Neural cell (in vitro differentiated cells): Measurements from ENCODE around the gene SLC24A3. TPM values are rescaled to one million over a fixed set of nuclear protein-coding genes. Genes with fewer than 3 reads are reported as not detected.

Experiments
- H2AFZ ChIP-seq: fragments of 200-600, 300-800 bp; sonication (generic), shearing (Covaris generic); 2 replicates; pipeline ENCODE4 v1.6.0; 2014; ENCODE audit warnings: low read depth, mild to moderate bottlenecking, antibody characterized with exemption, low read length, moderate library complexity
- H3F3A ChIP-seq: fragments of 200-600 bp; shearing (Covaris generic); 2 replicates; pipeline ENCODE4 v1.6.1; 2016; ENCODE audit warnings: mild to moderate bottlenecking, moderate library complexity, mixed read lengths, antibody characterized with exemption, low read length; ENCODE audit not compliant: insufficient read depth, poor library complexity, severe bottlenecking
- H3K27ac ChIP-seq: fragments of 200-600, 300-800 bp; sonication (generic), shearing (Covaris generic); 2 replicates; pipeline ENCODE4 v1.5.1; 2014; ENCODE audit warnings: mild to moderate bottlenecking, low read length, moderate library complexity
- H3K27me3 ChIP-seq: fragments of 300-800, 200-600 bp; sonication (generic), shearing (Covaris generic); 2 replicates; pipeline ENCODE4 v1.6.0; 2014; ENCODE audit warnings: mild to moderate bottlenecking, low read depth, low read length, moderate library complexity; ENCODE audit not compliant: insufficient read depth
- H3K36me3 ChIP-seq: fragments of 300-800, 200-600 bp; sonication (generic), shearing (Covaris generic); 2 replicates; pipeline ENCODE4 v1.5.1; 2014; ENCODE audit warnings: mild to moderate bottlenecking, antibody characterized with exemption, low read length, moderate library complexity; ENCODE audit not compliant: insufficient read depth
- H3K4me2 ChIP-seq: fragments of 300-800, 200-600 bp; sonication (generic), shearing (Covaris generic); 2 replicates; pipeline ENCODE4 v1.6.0; 2014; ENCODE audit warnings: mild to moderate bottlenecking, low read length
- H3K4me3 ChIP-seq: fragments of 300-800, 200-600 bp; sonication (generic), shearing (Covaris generic); 2 replicates; pipeline ENCODE4 v1.5.1; 2014; ENCODE audit warnings: mild to moderate bottlenecking, low read length, moderate library complexity
- H3K79me2 ChIP-seq: fragments of 200-600 bp; shearing (Covaris generic); replicated peaks from 2 replicates; pipeline ENCODE4 v1.6.0; 2014; ENCODE audit warnings: mild to moderate bottlenecking, low read length, moderate library complexity; ENCODE audit not compliant: insufficient read depth
- H3K9ac ChIP-seq: fragments of 300-800, 200-600 bp; sonication (generic), shearing (Covaris generic); 2 replicates; pipeline ENCODE4 v1.6.1; 2016; ENCODE audit warnings: mild to moderate bottlenecking, low read length, mixed read lengths
- H3K9me2 ChIP-seq: fragments of 200-600 bp; shearing (Covaris generic); 2 replicates; pipeline ENCODE4 v1.6.1; 2016; ENCODE audit warnings: mild to moderate bottlenecking, low read length, mixed read lengths; ENCODE audit not compliant: insufficient read depth
- H3K9me3 ChIP-seq: fragments of 200-600, 300-800 bp; sonication (generic), shearing (Covaris generic); 2 replicates; pipeline ENCODE4 v1.6.1; 2016; ENCODE audit warnings: mild to moderate bottlenecking, mixed run types, low read length, moderate library complexity, mixed read lengths
- H4K20me1 ChIP-seq: fragments of 200-600 bp; shearing (Covaris generic); 2 replicates; pipeline ENCODE4 v1.6.1; 2016; ENCODE audit warnings: mild to moderate bottlenecking, mixed run types; ENCODE audit not compliant: insufficient read depth
- CTCF ChIP-seq: fragments of 450-650 bp; IDR thresholded peaks from 2 replicates; pipeline ENCODE4 v1.5.1; 2014; ENCODE audit warnings: antibody characterized with exemption, mild to moderate bottlenecking, moderate library complexity; ENCODE audit not compliant: poor library complexity, severe bottlenecking
- EP300 ChIP-seq: fragments of 450-650 bp; conservative IDR thresholded peaks from 2 replicates; pipeline ENCODE4 v1.6.1; 2014; ENCODE audit warnings: antibody characterized with exemption, mild to moderate bottlenecking, moderate library complexity; ENCODE audit not compliant: poor library complexity, severe bottlenecking
- EZH2 ChIP-seq: fragments of 200-600, 300-800 bp; shearing (Covaris generic), sonication (generic); IDR thresholded peaks from 2 replicates; pipeline ENCODE4 v1.6.1; 2014; ENCODE audit warnings: antibody characterized with exemption, low read length, borderline replicate concordance, mild to moderate bottlenecking; ENCODE audit not compliant: insufficient read depth, poor library complexity, severe bottlenecking
- MXI1 ChIP-seq: fragments of 450-650 bp; conservative IDR thresholded peaks from 2 replicates; pipeline ENCODE4 v1.6.1; 2014; ENCODE audit warnings: antibody characterized with exemption, mild to moderate bottlenecking; ENCODE audit not compliant: poor library complexity, severe bottlenecking
- POLR2AphosphoS5 ChIP-seq: IDR thresholded peaks from 2 replicates; pipeline ENCODE4 v1.6.1; 2012
- RAD21 ChIP-seq: fragments of 450-650 bp; conservative IDR thresholded peaks from 2 replicates; pipeline ENCODE4 v1.6.1; 2014; ENCODE audit warnings: antibody characterized with exemption, mild to moderate bottlenecking, moderate library complexity
- SMC3 ChIP-seq: fragments of 450-650 bp; conservative IDR thresholded peaks from 2 replicates; pipeline ENCODE4 v1.6.1; 2014; ENCODE audit warnings: antibody characterized with exemption, mild to moderate bottlenecking, moderate library complexity; ENCODE audit not compliant: poor library complexity
- TAF1 ChIP-seq: IDR thresholded peaks from 2 replicates; pipeline ENCODE4 v1.6.1; 2012; ENCODE audit warnings: low read depth
- polyA plus RNA-seq: library from polyadenylated mRNA; depleted of rRNA; stranded (reverse); fragments of >200 nt; gene quantifications from 2 replicates; pipeline ENCODE4 v1.2.3, GENCODE V29; 2014
- TF ChIP-seq, protein P1 (sequence below): IDR thresholded peaks from 2 replicates; pipeline ENCODE4 v1.6.1; 2012; ENCODE audit warnings: borderline replicate concordance

Gene SLC24A3
- polyA plus RNA-seq, 1 donor from 2014 or later, result 6.5 TPM

- Histone ChIP-seq H2AFZ (no peak overlapping the region), H3K4me2 (no peak overlapping the region), H3K27me3 (no peaks in the 10 kb centered on the region), H3F3A (no peaks in the 10 kb centered on the region), H3K27ac (no peak overlapping the region), H3K36me3 (no peaks in the 10 kb centered on the region), H3K9me3 (no peaks in the 10 kb centered on the region), H3K9ac (no peak overlapping the region), H3K9me2 (no peaks in the 10 kb centered on the region), H3K4me3 (no peak overlapping the region), H3K79me2 (no peaks in the 10 kb centered on the region), H4K20me1 (no peaks in the 10 kb centered on the region)
- TF ChIP-seq POLR2AphosphoS5 (no peak), SMC3 (no peak), EP300 (no peak), EZH2 (no peak)
These were observed 513.5 kb downstream of the SLC24A3 start for GRCh38 chr20:19725814-19726525.

DNA sequence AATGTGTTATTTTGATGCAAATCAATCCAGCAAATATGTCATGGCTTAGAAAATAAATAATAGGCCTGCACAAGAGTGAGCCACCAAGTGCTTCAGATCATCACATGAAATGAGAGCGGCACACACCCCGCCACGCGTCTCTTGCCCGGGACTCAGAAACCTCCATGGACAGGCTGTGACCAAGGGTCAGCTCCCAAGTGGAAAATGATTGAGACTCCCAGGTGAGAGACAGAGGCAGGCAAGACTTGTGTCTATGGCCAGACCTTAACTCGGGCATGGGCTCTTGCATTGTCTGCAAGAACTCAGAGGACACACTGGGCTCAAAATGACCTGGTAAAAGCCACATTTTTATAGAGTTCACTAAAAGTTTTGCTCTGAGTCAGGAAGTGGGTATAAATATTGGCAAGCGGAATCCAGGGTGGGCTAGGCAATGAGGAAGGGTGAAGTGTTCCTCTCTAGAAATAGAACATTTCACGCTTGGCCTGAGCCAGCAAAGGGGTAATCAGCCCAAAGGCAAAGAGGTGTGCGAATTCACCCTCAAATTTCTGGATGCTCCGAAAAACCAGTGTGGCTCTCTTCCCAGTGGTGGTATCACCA lies 514.9 kb downstream of the SLC24A3 start:
- no peak overlapping the region for H3K4me2 ChIP-seq
- H4K20me1 ChIP-seq, result no peaks in the 10 kb centered on the region
- no peak overlapping the region for H3K9ac ChIP-seq
- H3F3A ChIP-seq, result no peaks in the 10 kb centered on the region
- H3K27ac ChIP-seq, result no peak overlapping the region
- H3K27me3 ChIP-seq, result no peaks in the 10 kb centered on the region
- no peak for TF ChIP-seq TAF1
- no peak for TF ChIP-seq SMC3
- TF ChIP-seq POLR2AphosphoS5, result no peak
- no peak for TF ChIP-seq CTCF
- TF ChIP-seq EZH2, result no peak
- no peak for TF ChIP-seq RAD21
- TF ChIP-seq MXI1, result no peak
- no peak for TF ChIP-seq EP300
- TF ChIP-seq, protein P1, sequence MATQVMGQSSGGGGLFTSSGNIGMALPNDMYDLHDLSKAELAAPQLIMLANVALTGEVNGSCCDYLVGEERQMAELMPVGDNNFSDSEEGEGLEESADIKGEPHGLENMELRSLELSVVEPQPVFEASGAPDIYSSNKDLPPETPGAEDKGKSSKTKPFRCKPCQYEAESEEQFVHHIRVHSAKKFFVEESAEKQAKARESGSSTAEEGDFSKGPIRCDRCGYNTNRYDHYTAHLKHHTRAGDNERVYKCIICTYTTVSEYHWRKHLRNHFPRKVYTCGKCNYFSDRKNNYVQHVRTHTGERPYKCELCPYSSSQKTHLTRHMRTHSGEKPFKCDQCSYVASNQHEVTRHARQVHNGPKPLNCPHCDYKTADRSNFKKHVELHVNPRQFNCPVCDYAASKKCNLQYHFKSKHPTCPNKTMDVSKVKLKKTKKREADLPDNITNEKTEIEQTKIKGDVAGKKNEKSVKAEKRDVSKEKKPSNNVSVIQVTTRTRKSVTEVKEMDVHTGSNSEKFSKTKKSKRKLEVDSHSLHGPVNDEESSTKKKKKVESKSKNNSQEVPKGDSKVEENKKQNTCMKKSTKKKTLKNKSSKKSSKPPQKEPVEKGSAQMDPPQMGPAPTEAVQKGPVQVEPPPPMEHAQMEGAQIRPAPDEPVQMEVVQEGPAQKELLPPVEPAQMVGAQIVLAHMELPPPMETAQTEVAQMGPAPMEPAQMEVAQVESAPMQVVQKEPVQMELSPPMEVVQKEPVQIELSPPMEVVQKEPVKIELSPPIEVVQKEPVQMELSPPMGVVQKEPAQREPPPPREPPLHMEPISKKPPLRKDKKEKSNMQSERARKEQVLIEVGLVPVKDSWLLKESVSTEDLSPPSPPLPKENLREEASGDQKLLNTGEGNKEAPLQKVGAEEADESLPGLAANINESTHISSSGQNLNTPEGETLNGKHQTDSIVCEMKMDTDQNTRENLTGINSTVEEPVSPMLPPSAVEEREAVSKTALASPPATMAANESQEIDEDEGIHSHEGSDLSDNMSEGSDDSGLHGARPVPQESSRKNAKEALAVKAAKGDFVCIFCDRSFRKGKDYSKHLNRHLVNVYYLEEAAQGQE, result no peak
- no peak overlapping the region for H3K4me3 ChIP-seq
- no peaks in the 10 kb centered on the region for H3K79me2 ChIP-seq
- no peak overlapping the region for H2AFZ ChIP-seq
- no peaks in the 10 kb centered on the region for H3K36me3 ChIP-seq
- no peaks in the 10 kb centered on the region for H3K9me2 ChIP-seq
- no peaks in the 10 kb centered on the region for H3K9me3 ChIP-seq
